H1 (cell line): Measurements from ENCODE around the gene CYREN. TPM values are rescaled to one million over a fixed set of nuclear protein-coding genes. Genes with fewer than 3 reads are reported as not detected.

ENCODE experiments used
- CTCF ChIA-PET: fragments of 300-600 bp; sonication (Branson Sonifier 250); formaldehyde crosslinking; loops from one replicate; lab custom pipeline; 2021; ENCODE audit not compliant: partially characterized antibody; lab: Charles Lee
- POLR2A ChIA-PET: fragments of 300-600 bp; sonication (Branson Sonifier 250); formaldehyde crosslinking; loops from one replicate; lab custom pipeline; 2021; ENCODE audit warnings: inconsistent platforms; ENCODE audit not compliant: partially characterized antibody; lab: Charles Lee
- DNase-seq, 2 experiments: peaks; one replicate each; pipeline versions ENCODE4 v3.0.0 to v3.0.0-alpha.2; 2010 to 2022; ENCODE audit warnings: low spot score in 2 of 2, low read depth in 1 of 2, mixed read lengths in 1 of 2
- FAIRE-seq: peaks from 2 replicates; lab custom pipeline; 2011; peaks lifted over from hg19 to GRCh38; lab: Jason Lieb, UNC
- H2AFZ ChIP-seq: 2 replicates; pipeline ENCODE4 v1.8.1; 2012; ENCODE audit warnings: low read length, inconsistent platforms
- H2AK5ac ChIP-seq: 2 replicates; pipeline ENCODE4 v1.6.1; 2013; ENCODE audit warnings: low read depth, low read length
- H2BK120ac ChIP-seq: replicated peaks from 2 replicates; pipeline ENCODE3; 2013; ENCODE audit warnings: low read depth, low read length, inconsistent platforms
- H2BK12ac ChIP-seq: 2 replicates; pipeline ENCODE4 v1.6.1; 2013; ENCODE audit warnings: low read depth, low read length
- H2BK15ac ChIP-seq: 2 replicates; pipeline ENCODE4 v1.6.1; 2013; ENCODE audit warnings: low read length
- H2BK20ac ChIP-seq: 2 replicates; pipeline ENCODE4 v1.6.1; 2013; ENCODE audit warnings: low read length
- H2BK5ac ChIP-seq: 2 replicates; pipeline ENCODE4 v1.6.1; 2013; ENCODE audit warnings: low read depth, low read length
- H3K14ac ChIP-seq: 2 replicates; pipeline ENCODE4 v1.6.1; 2013; ENCODE audit warnings: inconsistent platforms; ENCODE audit not compliant: insufficient read length
- H3K18ac ChIP-seq: 2 replicates; pipeline ENCODE4 v1.6.1; 2013; ENCODE audit warnings: low read length; ENCODE audit errors: extremely low read depth
- H3K23ac ChIP-seq: 2 replicates; pipeline ENCODE4 v1.6.1; 2013; ENCODE audit warnings: inconsistent platforms; ENCODE audit not compliant: insufficient read length
- H3K23me2 ChIP-seq: 2 replicates; pipeline ENCODE4 v1.6.1; 2013; ENCODE audit warnings: low read depth, low read length
- H3K27ac ChIP-seq: 2 replicates; pipeline ENCODE4 v1.6.1; 2011; ENCODE audit warnings: low read depth, low read length, inconsistent platforms
- H3K27me3 ChIP-seq, 4 experiments: replicated peaks in 1 of 4; 1 replicate in 1 of 4; 2 replicates in 3 of 4; pipeline versions ENCODE4 v1.6.1 to v1.8.1; 2011 to 2013; ENCODE audit warnings: low read length in 3 of 4, mild to moderate bottlenecking in 3 of 4, inconsistent platforms in 2 of 4, mixed read lengths in 2 of 4, moderate library complexity in 1 of 4; ENCODE audit not compliant: control insufficient read depth in 3 of 4, insufficient read depth in 3 of 4; ENCODE audit errors: extremely low read depth in 1 of 4
- H3K36me3 ChIP-seq, 4 experiments: 2 replicates each; pipeline versions ENCODE4 v1.6.1 to v1.8.1; 2011 to 2013; ENCODE audit warnings: mild to moderate bottlenecking in 4 of 4, low read length in 3 of 4, moderate library complexity in 2 of 4, control low read depth in 1 of 4, inconsistent platforms in 1 of 4; ENCODE audit not compliant: insufficient read depth in 4 of 4, control insufficient read depth in 2 of 4
- H3K4ac ChIP-seq: replicated peaks from 2 replicates; pipeline ENCODE3; 2013; ENCODE audit warnings: low read length, low read depth, mixed read lengths, inconsistent platforms; ENCODE audit not compliant: insufficient read length
- H3K4me1 ChIP-seq, 4 experiments: replicated peaks in 1 of 4; 1 replicate in 1 of 4; 2 replicates in 3 of 4; pipeline versions ENCODE4 v1.6.1 to v1.8.1; 2011 to 2013; ENCODE audit warnings: low read length in 3 of 4, inconsistent platforms in 2 of 4, mixed read lengths in 1 of 4; ENCODE audit not compliant: insufficient read depth in 4 of 4, control insufficient read depth in 3 of 4
- H3K4me2 ChIP-seq, 2 experiments: 2 replicates each; pipeline versions ENCODE4 v1.6.1 to v1.8.1; 2011 to 2013; ENCODE audit warnings: low read depth in 2 of 2, low read length in 2 of 2, control low read depth in 1 of 2, inconsistent platforms in 1 of 2, mild to moderate bottlenecking in 1 of 2; ENCODE audit not compliant: insufficient read depth in 1 of 2
- H3K4me3 ChIP-seq, 4 experiments: fragments of 200-600, 300-600 bp in 1 of 4; sonication (generic), shearing (Covaris generic), sonication (Bioruptor Twin) in 1 of 4; 2 replicates each; pipeline versions ENCODE4 v1.5.1 to v1.8.1; 2011 to 2016; ENCODE audit warnings: low read length in 4 of 4, low read depth in 3 of 4, control low read depth in 2 of 4, inconsistent platforms in 2 of 4, mild to moderate bottlenecking in 2 of 4, mixed read lengths in 1 of 4, moderate library complexity in 1 of 4; ENCODE audit not compliant: insufficient read depth in 2 of 4; ENCODE audit errors: extremely low read depth in 1 of 4
- H3K56ac ChIP-seq: replicated peaks from 2 replicates; pipeline ENCODE3; 2013; ENCODE audit warnings: low read depth, mild to moderate bottlenecking, mixed read lengths, low read length, inconsistent platforms; ENCODE audit not compliant: insufficient read length
- H3K79me1 ChIP-seq: 2 replicates; pipeline ENCODE4 v1.6.1; 2013; ENCODE audit warnings: low read depth, low read length, control low read depth
- H3K79me2 ChIP-seq, 2 experiments: 2 replicates each; pipeline versions ENCODE4 v1.6.1 to v1.8.1; 2012 to 2013; ENCODE audit warnings: low read length in 2 of 2, mild to moderate bottlenecking in 2 of 2, inconsistent platforms in 1 of 2; ENCODE audit not compliant: insufficient read depth in 2 of 2, control insufficient read depth in 1 of 2
- H3K9ac ChIP-seq, 4 experiments: replicated peaks in 1 of 4; 1 replicate in 1 of 4; 2 replicates in 3 of 4; pipeline versions ENCODE4 v1.6.1 to v1.8.1; 2011 to 2013; ENCODE audit warnings: low read depth in 3 of 4, low read length in 3 of 4, control low read depth in 2 of 4, mild to moderate bottlenecking in 2 of 4, moderate library complexity in 2 of 4, inconsistent platforms in 1 of 4; ENCODE audit errors: extremely low read depth in 1 of 4
- H3K9me3 ChIP-seq, 2 experiments: 2 replicates each; pipeline versions ENCODE4 v1.6.1 to v1.8.1; 2012 to 2013; ENCODE audit warnings: mild to moderate bottlenecking in 2 of 2, moderate library complexity in 2 of 2, control low read depth in 1 of 2, inconsistent platforms in 1 of 2, low read depth in 1 of 2, low read length in 1 of 2, mixed read lengths in 1 of 2; ENCODE audit not compliant: insufficient read depth in 2 of 2
- H4K20me1 ChIP-seq, 2 experiments: replicated peaks in 1 of 2; 2 replicates each; pipeline versions ENCODE3 to v1.8.1; 2011 to 2013; ENCODE audit warnings: inconsistent platforms in 2 of 2, low read length in 2 of 2, mild to moderate bottlenecking in 1 of 2; ENCODE audit not compliant: insufficient read depth in 2 of 2, control insufficient read depth in 1 of 2
- H4K5ac ChIP-seq: 2 replicates; pipeline ENCODE4 v1.6.1; 2013; ENCODE audit warnings: low read length, low read depth, mixed read lengths, inconsistent platforms; ENCODE audit not compliant: insufficient read length
- H4K8ac ChIP-seq: 2 replicates; pipeline ENCODE4 v1.8.0; 2013; ENCODE audit warnings: mild to moderate bottlenecking, moderate library complexity, low read length, inconsistent platforms; ENCODE audit not compliant: insufficient read depth; ENCODE audit errors: extremely low read depth
- H4K91ac ChIP-seq: replicated peaks from 2 replicates; pipeline ENCODE3; 2013; ENCODE audit warnings: low read length, mixed read lengths, inconsistent platforms; ENCODE audit not compliant: insufficient read length
- CBX5 ChIP-seq: fragments of 300-800, 300-1000 bp; sonication (generic); IDR thresholded peaks from 2 replicates; pipeline ENCODE4 v1.7.1; 2016; ENCODE audit warnings: antibody characterized with exemption, low read length, low read depth
- GABPA ChIP-seq: IDR thresholded peaks from 2 replicates; pipeline ENCODE4 v1.6.1; 2011; ENCODE audit warnings: mild to moderate bottlenecking, low read length, moderate library complexity, borderline replicate concordance; ENCODE audit not compliant: insufficient read depth
- HDAC2 ChIP-seq, 2 experiments: fragments of 300-600 bp in 1 of 2; sonication (generic) in 1 of 2; IDR thresholded peaks; 2 replicates each; pipeline ENCODE4 v1.6.1; 2011 to 2012; ENCODE audit warnings: low read depth in 2 of 2, low read length in 2 of 2, mild to moderate bottlenecking in 2 of 2, moderate library complexity in 2 of 2, borderline replicate concordance in 1 of 2, inconsistent platforms in 1 of 2
- KDM4A ChIP-seq: IDR thresholded peaks from one replicate; pipeline ENCODE4 v1.7.1; 2012; ENCODE audit warnings: low read depth, mild to moderate bottlenecking, moderate library complexity, low read length, inconsistent platforms; ENCODE audit not compliant: severe bottlenecking
- POLR2AphosphoS5 ChIP-seq: IDR thresholded peaks from 2 replicates; pipeline ENCODE4 v1.6.1; 2011; ENCODE audit warnings: low read depth, low read length
- POU5F1 ChIP-seq: IDR thresholded peaks from 2 replicates; pipeline ENCODE4 v1.6.1; 2011; ENCODE audit warnings: low read depth, mild to moderate bottlenecking, low read length, moderate library complexity
- SIRT6 ChIP-seq: IDR thresholded peaks from one replicate; pipeline ENCODE4 v1.7.1; 2012; ENCODE audit warnings: low read length, inconsistent platforms
- SP2 ChIP-seq: IDR thresholded peaks from 2 replicates; pipeline ENCODE4 v1.6.1; 2012; ENCODE audit warnings: mild to moderate bottlenecking, low read length, inconsistent platforms
- TEAD4 ChIP-seq: IDR thresholded peaks from 2 replicates; pipeline ENCODE4 v1.6.1; 2012; ENCODE audit warnings: low read depth, low read length, inconsistent platforms, mixed read lengths
- WGBS, 2 experiments: shearing (Covaris generic) in 1 of 2; methylation state at CpG; one replicate each; pipeline versions ENCODE4 v1.1.6 to v1.1.7; 2013 to 2015; ENCODE audit warnings: low lambda C conversion rate in 2 of 2, mixed read lengths in 2 of 2, inconsistent platforms in 1 of 2, low coverage in 1 of 2, missing lambda C conversion rate in 1 of 2; ENCODE audit not compliant: insufficient replicate concordance in 2 of 2, insufficient coverage in 1 of 2, insufficient read length in 1 of 2; ENCODE audit errors: extremely low coverage in 1 of 2, missing lambda C conversion rate in 1 of 2; 5-methylcytosine and 5-hydroxymethylcytosine counted together
- polyA plus RNA-seq, 7 experiments: library from polyadenylated mRNA; depleted of rRNA in 3 of 7; stranded (reverse) in 5 of 7; unstranded in 2 of 7; fragments of >200 nt in 5 of 7; fragments of 200-250 nt in 2 of 7; gene quantifications; 1 replicate in 5 of 7; 2 replicates in 1 of 7; 4 replicates in 1 of 7; pipeline versions ENCODE4 v1.2.1 to v1.2.3, GENCODE V29; 2011 to 2013; ENCODE audit warnings: missing spikeins in 2 of 7, mixed read lengths in 2 of 7
- total RNA-seq: library from RNA; stranded (reverse); fragmentation: NEBNext Ultra II Directional; extraction: Animal tissue kit (Norgen Biotek cat#: 25700); gene quantifications from 2 replicates; pipeline ENCODE4 v1.2.1, GENCODE V29; 2021
- TF ChIP-seq, protein P1 (sequence below): IDR thresholded peaks from 2 replicates; pipeline ENCODE4 v1.6.1; 2012; ENCODE audit warnings: inconsistent platforms

Gene CYREN
- total and polyA plus RNA-seq, 2 of the 8 experiments (the other 6 are each of a cell fraction or from before 2014, with no cell fraction given): 25.1 to 46.2 TPM

DNA sequence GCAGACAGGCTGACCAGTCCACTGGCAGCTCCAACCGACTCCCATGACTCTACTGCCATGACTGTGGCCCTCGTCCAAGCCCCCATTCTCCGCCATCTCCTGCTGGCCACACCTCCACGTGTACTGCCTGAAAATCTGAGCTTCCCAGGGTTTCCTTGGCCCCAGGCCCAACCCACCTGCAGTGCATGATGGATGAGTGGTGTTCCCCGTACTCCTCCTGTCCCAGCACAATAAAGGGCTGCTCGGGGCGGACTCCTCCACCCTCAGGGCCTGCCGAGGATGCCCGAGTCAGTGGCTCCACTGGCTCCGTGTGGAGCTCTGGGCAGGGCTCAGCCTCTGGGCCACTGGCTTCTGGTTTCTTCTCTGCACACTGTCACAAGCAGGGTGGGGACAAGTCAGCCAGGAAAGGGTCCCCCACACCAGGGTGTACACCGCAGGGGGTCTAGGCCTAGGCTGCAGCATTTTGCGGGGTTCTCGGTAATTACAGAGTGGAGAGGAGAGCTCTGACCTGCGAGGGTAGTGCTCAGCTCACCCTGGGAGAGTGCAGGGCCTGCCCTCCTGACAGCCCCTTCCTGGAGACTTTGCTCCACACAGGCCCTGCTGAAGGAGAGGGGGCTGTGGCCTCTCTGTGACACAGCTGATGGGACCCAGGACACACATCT lies 25.6 kb upstream of the CYREN start:
- peaks cover 0 to 2% of the 10 kb centered on the region in 2 experiments for H4K20me1 ChIP-seq
- FAIRE-seq (no peak), DNase-seq (no peak)
- H4K5ac ChIP-seq: no peak overlapping the region
- H2BK5ac ChIP-seq: no peak overlapping the region
- H3K18ac ChIP-seq: no peak overlapping the region
- no peak overlapping the region for H2BK15ac ChIP-seq
- TF ChIP-seq GABPA (no peak), SP2 (no peak), POU5F1 (no peak), POLR2AphosphoS5 (no peak), TEAD4 (no peak), SIRT6 (no peak), HDAC2 (IDR thresholded peaks at IDR 0.05; ENCODE audit: borderline replicate concordance in 1 of 2, low read depth in 2 of 2, low read length in 2 of 2) (no peak), KDM4A (no peak), CBX5 (no peak)
- TF ChIP-seq, protein P1, sequence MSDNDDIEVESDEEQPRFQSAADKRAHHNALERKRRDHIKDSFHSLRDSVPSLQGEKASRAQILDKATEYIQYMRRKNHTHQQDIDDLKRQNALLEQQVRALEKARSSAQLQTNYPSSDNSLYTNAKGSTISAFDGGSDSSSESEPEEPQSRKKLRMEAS: no peak
- H3K27ac ChIP-seq: no peak overlapping the region
- H3K4me1 ChIP-seq: peaks cover 0 to 6% (median 2%) of the 10 kb centered on the region in 4 experiments; a peak in 3 of 7 replicates
- peaks cover 0 to 2% (median 0%) of the 10 kb centered on the region in 4 experiments; a peak in 1 of 8 replicates for H3K36me3 ChIP-seq
- H3K9ac ChIP-seq: no peak overlapping the region
- H3K79me1 ChIP-seq: no peaks in the 10 kb centered on the region; the same call in 1 of the 2 replicates
- H2BK20ac ChIP-seq: no peak overlapping the region
- no peak overlapping the region for H2BK120ac ChIP-seq
- no peak overlapping the region for H4K91ac ChIP-seq
- H3K14ac ChIP-seq: no peak overlapping the region
- no peaks in the 10 kb centered on the region for H3K79me2 ChIP-seq
- H3K4me2 ChIP-seq: no peak overlapping the region
- no peaks in the 10 kb centered on the region for H3K27me3 ChIP-seq
- 95% methylated on average over 14 of the region's 14 CpGs; no CpG with 5 or more reads in 1 of the 2 experiments for WGBS, 2 experiments
- no peaks in the 10 kb centered on the region for H3K9me3 ChIP-seq
- POLR2A ChIA-PET: interaction anchor here (1.7 kb wide), 1 partner anchor 14 kb away, joined by 4 read pairs; no protein-coding TSS in a partner anchor
- no peaks in the 10 kb centered on the region for H3K23me2 ChIP-seq
- no peak overlapping the region for H3K4ac ChIP-seq
- H3K23ac ChIP-seq: no peak overlapping the region
- H3K4me3 ChIP-seq: no peak overlapping the region
- no peak overlapping the region for H3K56ac ChIP-seq
- no peak overlapping the region for H2BK12ac ChIP-seq
- H2AFZ ChIP-seq: no peak overlapping the region
- no peak overlapping the region for H2AK5ac ChIP-seq
- 0 out of 2 replicates have a peak overlapping the region, but pooled peaks have one; percentile 35 for H4K8ac ChIP-seq
- CTCF ChIA-PET: interaction anchor here (1.0 kb wide), 1 partner anchor 49 kb away, joined by 3 read pairs; no protein-coding TSS in a partner anchor
